NCI-H128 (cell line): ENCODE results near the gene NSMF.
"Not testable (repeated sequence)": the region's sequence is repeated elsewhere in the genome, so short reads cannot be mapped to it uniquely, and the experiment has no call there.

Experiments used
- DNase-seq: peaks from one replicate; lab custom pipeline; 2025; ENCODE audit not compliant: unreplicated experiment; lab: John Stamatoyannopoulos, UW

NSMF gene

DNA sequence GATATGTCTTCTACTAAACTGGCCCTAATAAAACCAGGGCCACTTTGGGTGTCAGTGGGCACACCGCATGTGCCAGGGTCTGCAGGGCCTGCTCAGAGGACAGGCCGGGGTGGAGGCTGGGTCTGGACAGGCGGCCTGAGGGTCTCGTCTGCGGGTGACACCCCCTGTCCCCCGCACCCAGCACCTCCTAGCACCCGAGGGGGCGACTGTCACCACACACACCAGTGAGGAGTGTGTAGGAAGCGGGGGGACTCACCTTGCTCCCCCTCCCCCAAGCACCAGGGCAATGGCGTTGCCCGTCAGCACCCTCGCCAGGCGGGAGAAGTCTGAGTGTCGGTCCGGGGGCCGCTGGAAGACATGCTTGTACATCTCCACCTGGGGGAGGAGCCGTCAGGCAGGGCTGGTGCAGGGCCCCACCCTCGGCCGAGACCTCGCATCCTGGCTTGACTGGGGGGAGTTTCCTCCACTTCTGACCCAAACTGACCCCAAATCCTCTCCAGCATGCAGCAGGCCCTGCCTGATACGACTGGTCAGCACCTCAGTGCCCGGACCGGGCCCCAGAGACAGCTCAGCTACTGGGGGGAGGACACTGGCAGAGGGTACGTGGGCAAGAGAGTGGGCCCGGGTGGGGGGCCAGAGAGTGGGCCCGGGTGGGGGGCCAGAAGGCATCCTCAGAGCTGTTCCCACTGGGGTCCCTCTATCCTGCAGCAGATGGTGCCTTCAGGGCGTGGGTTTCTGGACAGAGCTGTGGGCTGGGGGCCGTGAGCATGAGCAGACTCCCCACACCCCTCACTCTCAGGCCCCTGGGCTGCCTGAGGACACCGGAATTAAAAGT, 18.9 kb upstream of the NSMF start:
- DNase-seq, result no peak

- DNase-seq, result no peak
Observed at GRCh38 chr9:137476856-137477255, 17.7 kb upstream of the NSMF start.

DNA sequence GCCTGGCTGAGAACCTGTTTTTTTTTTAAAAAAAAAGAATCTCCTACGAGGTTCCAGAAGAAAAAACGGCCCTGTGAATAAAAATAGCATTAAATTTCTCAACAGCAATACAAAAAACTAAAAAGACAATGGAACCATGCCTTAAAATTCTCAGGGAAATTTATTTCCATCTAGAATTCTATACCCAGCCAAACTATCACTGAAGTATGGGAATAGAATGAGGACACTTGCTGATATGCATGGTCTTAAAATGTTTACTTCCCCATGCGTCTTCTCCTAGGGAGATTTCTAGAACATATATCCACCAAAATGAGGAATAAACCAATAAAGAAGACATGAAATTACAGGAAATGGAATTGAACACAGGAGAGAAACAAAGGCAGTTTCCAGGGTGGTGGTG, 16.5 kb upstream of the NSMF start:
- DNase-seq, result no peak

DNA sequence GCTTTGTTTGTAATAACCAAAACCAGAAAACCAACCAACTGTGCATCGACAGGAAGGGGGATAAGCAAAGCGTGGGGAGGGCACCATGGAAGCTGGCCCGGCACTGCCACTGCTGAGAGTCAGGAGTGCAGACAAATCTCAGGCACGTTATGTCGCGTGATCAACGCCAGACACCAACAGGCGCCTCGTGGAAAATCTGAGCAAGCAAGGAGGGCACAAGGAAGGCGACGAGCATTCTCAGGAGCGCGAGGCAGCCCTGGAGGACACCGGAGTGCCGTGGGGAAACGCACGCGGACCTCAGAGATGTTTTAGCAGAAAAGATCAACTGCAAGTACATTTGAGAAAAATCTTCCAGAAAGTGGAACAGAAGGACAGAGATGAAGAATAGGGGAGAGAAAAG, 15.1 kb upstream of the NSMF start:
- no peak for DNase-seq

GRCh38 chr9:137470785-137471184, 11.7 kb upstream of the NSMF start:
- DNase-seq, result no peak

DNA sequence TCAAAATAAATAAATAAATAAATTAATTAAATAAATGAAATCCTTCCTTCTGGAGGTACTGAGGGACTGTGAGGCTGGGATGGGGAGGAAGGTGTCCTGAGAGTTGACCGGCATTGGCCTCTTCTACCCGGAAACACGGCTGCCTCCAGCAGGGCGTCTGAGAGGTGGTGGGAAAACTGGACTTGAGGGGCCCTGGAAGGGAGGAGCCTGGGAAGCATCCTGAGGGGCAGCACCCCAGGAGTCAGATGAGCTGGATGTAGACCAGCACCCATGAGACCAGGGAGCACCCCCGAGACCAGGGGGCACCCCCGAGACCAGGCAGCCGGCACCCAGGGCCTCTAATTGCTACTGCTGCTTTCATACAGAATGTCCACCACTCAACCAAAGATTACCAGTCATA, 8.8 kb upstream of the NSMF start:
- DNase-seq, result no peak

DNA sequence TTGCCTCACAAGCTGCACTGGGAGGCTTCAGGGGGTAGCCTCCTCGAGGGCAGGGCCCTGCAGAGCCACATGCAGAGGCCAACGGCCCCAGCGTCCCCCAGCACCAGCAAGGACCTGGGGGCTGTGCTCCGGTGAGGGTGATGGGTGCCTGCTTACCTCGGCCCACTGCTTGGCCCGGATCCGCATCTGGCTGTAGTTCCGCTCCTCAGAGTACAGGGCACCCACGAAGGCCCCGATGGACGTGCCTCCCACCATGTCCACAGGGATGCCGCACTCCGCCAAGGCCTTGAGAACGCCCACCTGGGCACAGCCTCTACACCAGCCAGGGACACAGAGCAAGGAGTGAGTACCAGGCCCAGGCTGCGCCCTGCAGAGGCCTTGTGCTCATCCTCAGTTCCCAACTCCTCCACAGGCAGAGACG, 8.0 kb upstream of the NSMF start:
- no peak for DNase-seq

- DNase-seq, result not testable (repeated sequence)
Observed at GRCh38 chr9:137466389-137467085, 7.4 kb upstream of the NSMF start.

- DNase-seq, result no peak
Observed at GRCh38 chr9:137465720-137466388, 6.7 kb upstream of the NSMF start.

GRCh38 chr9:137465000-137465719, 6.0 kb upstream of the NSMF start:
- DNase-seq, result no peak

- no peak for DNase-seq
Observed at GRCh38 chr9:137464291-137464999, 5.3 kb upstream of the NSMF start.

- no peak for DNase-seq
Observed at GRCh38 chr9:137463931-137464290, 4.8 kb upstream of the NSMF start.

- no peak for DNase-seq
Observed at GRCh38 chr9:137462986-137463930, 4.1 kb upstream of the NSMF start.

- DNase-seq, result no peak
Observed at GRCh38 chr9:137462396-137462985, 3.4 kb upstream of the NSMF start.

GRCh38 chr9:137461663-137462395, 2.7 kb upstream of the NSMF start:
- DNase-seq, result no peak

DNA sequence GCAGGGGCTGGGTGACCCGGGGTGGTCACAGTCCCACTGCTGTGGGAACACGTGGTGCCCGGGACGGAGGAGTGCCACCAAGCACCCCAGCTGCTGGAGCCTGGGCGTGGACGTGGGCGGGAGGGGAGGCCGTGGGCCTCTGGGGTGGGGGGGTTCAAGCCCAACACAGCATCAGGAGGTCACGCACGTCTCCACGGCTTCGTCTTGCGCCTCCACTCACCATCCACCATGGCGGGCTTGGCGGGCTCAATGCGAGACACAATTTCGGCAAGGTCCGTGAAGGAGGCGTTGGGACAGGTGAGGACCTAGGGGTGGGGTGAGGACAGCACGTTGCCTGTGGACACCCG, 2.2 kb upstream of the NSMF start:
- DNase-seq, result no peak

DNA sequence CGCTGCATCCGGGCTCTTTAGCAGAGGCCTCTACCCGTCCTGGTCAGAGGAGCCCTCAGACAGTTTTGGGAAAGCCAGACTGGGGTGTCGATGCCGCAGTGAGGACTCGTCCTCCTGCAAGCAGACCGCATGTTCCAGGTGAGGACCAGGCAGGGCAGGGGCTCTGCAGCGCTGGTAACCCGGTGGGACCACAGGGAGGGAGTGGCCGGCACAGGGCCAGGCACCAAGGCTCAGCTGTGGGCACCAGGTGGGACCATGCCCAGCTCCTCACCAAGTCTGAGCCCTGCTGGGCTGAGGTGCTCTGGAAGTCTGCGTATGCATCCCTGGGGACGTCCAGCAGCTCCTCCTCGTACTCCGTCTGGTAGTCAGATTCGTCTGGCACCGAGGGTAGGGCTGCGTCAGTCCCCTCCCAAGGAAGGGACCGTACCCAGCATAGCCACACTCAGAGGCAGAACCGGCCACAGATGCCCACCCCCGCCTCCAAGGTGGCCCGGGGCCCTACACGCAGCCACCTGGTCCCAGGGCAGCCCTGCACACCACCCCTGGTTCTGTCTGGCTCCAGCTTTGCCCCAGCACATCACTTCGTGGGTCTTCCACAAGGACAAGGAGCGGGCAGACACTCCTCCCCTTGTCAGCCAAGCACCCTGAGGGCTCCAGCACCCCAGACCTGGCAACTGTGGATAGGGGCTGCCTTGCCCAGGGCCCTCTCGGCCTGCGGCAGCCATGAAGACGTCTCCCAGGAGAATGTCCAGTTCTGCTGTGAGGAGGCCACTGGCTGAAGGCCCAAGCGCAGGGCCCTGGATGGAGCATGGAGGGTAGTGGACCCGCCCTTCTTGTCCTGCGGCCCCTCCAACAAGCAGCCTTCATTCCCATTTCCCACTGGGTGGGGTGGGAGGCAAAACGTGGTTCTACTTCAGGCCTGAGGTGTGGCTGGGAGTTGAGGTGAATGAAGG, 1.5 kb upstream of the NSMF start:
- no peak for DNase-seq
